GM18858 (cell line): ENCODE results near the gene TRIM14.
"Not testable (repeated sequence)": the region's sequence is repeated elsewhere in the genome, so short reads cannot be mapped to it uniquely, and the experiment has no call there.

Experiments used
- ATAC-seq: cut with Tn5 transposase; IDR thresholded peaks from one replicate; pipeline ENCODE4 v1.9.1; 2021; ENCODE audit not compliant: unreplicated experiment

TRIM14 gene

DNA sequence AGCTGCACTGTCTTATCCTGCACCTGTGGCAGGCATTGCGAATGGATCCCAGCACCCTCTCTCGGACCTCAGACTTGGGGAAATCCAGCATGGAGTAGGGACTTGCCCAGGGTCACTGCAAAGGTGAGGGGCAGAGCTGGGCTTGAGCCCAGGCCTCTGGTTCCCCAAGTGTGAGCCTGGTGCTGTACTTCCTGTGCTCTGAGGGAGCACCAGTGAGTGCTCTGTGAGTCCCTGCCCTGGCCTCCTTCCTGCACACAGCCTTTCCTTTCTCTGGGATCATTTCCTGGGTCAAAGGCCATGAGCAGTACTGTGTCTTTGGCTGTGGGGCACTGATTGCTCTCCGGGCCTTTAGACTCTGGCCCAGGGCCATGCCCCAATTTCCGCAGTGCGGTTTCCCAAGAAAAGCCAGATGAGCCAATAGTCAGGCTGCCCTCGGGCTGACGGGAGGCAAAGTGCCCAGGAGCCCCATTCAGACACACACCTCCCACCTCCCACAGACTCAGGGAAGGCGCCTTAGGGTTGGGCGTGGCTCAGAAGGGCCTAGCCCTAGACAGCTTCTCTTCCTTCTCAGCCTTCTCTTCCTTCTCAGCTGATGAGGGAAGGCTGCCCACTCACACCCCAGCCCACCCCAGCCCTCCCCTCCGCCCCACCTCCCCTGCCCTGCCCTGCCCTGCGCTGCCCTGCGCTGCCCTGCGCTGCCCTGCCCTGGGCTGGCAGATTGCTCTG is 23.3 kb upstream of the TRIM14 start:
- no peak for ATAC-seq

GRCh38 chr9:98140503-98140902 is 21.5 kb upstream of the TRIM14 start:
- ATAC-seq, result no peak

DNA sequence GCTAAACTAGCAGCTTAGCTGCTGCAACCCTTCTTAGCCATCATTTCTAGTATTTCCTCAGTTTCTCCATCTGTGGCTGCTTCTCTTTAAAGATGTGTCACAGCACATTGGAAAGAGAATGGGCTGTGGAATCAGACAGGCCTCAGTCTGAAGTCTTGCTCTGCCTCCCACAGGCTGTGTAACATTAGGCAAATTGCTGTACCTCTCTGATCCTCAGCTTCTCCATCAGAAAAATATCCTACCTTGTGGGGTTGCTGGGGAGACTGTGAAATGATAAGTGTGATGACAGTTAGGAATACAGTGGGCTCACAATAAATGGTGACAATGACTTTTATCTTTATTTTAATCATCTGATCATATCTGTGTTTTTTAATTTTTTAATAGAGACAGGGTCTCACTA is 17.5 kb upstream of the TRIM14 start:
- no peak for ATAC-seq

GRCh38 chr9:98135938-98136337 is 16.9 kb upstream of the TRIM14 start:
- no peak for ATAC-seq

DNA sequence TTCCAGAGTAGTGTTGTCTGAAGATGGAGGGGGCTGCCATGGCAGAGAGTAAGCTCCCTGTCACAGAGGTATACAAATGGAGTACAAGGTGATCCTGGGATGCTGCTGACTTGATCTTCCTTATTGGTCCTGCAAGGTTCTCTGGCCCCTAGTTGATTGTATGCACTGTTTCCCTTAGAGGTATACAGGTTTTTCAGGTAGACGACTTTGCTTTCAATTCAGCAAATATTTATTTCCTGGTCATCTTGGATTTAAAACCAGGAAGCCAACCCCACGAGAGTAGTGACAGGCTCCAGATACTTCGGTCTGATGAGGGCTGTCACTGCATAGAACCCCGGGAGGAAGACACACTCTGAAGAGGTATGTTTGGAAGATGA is 16.5 kb upstream of the TRIM14 start:
- ATAC-seq, result no peak

GRCh38 chr9:98134702-98135557 is 15.9 kb upstream of the TRIM14 start:
- no peak for ATAC-seq

- no peak for ATAC-seq
These were observed 14.0 kb upstream of the TRIM14 start for GRCh38 chr9:98132806-98133631.

- ATAC-seq, result no peak
These were observed 13.1 kb upstream of the TRIM14 start for GRCh38 chr9:98132158-98132557.

DNA sequence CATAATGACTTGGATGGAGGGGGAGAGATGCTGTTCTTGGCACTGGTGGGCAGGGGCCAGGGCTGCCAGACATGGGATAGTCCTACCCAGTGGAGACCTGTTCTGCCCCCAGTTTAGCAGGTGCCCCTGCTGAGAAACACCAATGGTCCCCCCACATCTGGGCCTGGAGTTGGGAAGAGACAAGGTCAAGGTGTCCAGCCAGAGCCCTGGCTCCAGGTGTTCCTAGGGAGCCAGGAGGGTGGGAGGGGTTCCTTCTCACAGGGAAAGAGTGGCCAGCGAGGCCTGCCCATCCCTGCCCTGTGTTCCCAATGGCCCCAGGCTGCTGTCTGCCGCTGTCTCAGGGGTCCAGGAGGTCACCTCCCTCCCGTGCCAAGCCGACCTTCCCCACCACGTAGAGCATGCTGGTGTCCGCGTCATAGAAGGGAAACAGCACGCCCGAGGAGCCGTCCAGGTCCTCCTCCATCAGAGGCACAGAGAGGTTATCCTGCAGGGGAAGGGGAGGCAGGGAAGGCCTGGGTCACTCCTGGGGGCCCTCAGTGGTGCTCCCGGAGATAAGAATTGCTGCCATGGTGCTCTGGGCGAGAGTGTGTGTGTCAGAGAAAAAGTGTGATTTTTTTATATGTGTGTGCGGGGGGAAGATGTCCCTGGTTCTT is 11.7 kb upstream of the TRIM14 start:
- ATAC-seq, result no peak

DNA sequence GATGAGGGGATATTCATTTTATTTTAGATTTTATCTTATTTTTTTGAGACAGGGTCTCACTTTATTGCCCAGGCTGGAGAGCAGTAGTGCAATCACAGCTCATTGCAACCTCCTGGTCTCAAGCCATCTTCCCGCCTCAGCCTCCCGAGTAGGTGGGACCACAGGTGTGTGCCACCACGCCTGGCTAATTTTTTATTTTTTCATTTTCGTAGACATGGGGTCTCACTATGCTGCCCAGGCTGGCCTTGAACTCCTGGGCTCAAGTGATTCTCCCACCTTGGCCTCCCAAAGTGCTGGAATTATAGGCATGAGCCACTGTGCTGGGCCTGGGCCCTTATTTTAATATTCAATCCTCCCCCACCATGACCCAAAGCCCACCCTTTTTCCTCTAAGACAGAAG is 11.0 kb upstream of the TRIM14 start:
- not testable (repeated sequence) for ATAC-seq

DNA sequence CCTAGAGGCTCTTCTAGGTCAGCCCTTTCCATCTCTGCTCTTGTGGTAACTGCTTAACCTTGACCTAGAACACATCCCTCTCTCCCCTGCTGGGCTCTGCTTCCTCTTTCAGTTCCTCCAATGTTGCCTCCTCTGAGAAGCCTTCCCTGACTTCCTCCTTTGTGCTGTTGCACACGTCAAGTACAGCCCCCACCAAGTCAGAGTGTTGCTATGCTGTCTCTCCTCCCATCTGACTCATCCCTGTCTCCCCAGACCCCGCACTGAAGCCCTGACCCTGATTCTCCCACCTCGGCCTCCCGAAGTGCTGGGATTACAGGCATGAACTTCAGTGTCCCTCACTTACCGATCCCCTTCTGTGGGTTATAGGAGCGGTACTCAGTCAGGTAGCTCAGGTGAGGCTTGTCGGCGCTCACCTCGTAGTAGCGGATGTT is 10.4 kb upstream of the TRIM14 start:
- peak; percentile 85 for ATAC-seq

GRCh38 chr9:98128316-98128715 is 9.3 kb upstream of the TRIM14 start:
- ATAC-seq, result no peak

- no peak for ATAC-seq
These were observed 8.2 kb upstream of the TRIM14 start for GRCh38 chr9:98127226-98127625.

GRCh38 chr9:98124637-98125426 is 5.8 kb upstream of the TRIM14 start:
- ATAC-seq, result no peak

DNA sequence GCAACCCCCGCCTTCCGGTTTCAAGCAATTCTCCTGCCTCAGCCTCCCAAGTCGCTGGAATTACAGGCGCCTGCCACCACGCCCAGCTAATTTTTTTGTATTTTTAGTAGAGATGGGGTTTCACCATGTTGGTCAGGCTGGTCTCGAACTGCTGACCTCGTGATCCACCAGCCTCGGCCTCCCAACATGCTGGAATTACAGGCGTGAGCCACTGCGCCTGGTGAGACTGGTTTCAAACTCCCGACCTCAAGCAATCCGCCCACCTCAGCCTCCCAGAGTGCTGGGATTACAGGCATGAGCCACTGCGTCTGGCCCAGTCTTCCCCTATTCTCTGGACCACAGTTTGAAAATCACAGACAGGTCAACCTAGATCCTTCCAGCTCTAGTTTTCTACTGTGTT is 5.1 kb upstream of the TRIM14 start:
- not testable (repeated sequence) for ATAC-seq

GRCh38 chr9:98121058-98121457 is 2.0 kb upstream of the TRIM14 start:
- ATAC-seq, result no peak

- no peak for ATAC-seq
These were observed 1.5 kb upstream of the TRIM14 start for GRCh38 chr9:98120476-98120875.

- peak; percentile 22 for ATAC-seq
These were observed 910 bp downstream of the TRIM14 start for GRCh38 chr9:98117984-98118639.

GRCh38 chr9:98117097-98117496 is 1.9 kb downstream of the TRIM14 start:
- not testable (repeated sequence) for ATAC-seq

- ATAC-seq, result peak; percentile 2
These were observed 10.0 kb downstream of the TRIM14 start for GRCh38 chr9:98109052-98109451.
